ENCODE data around the gene RAD51AP1.
A peak's percentile ranks its signal among the peaks of the same experiment; 100 is the strongest.
"Not testable (repeated sequence)": the region's sequence is repeated elsewhere in the genome, so short reads cannot be mapped to it uniquely, and the experiment has no call there.

Gene RAD51AP1

GRCh38 chr12:4505376-4505986 is 33.2 kb upstream of the RAD51AP1 start:
- no peak overlapping the region for H3K4me3 ChIP-seq (ENCODE audit: low read depth, low read length)

GRCh38 chr12:4506430-4506829 is 32.3 kb upstream of the RAD51AP1 start:
- no peak for DNase-seq (ENCODE audit: low read depth)
- H3K4me3 ChIP-seq (ENCODE audit: low read depth, low read length), result no peak overlapping the region
- TF ChIP-seq, protein P1, sequence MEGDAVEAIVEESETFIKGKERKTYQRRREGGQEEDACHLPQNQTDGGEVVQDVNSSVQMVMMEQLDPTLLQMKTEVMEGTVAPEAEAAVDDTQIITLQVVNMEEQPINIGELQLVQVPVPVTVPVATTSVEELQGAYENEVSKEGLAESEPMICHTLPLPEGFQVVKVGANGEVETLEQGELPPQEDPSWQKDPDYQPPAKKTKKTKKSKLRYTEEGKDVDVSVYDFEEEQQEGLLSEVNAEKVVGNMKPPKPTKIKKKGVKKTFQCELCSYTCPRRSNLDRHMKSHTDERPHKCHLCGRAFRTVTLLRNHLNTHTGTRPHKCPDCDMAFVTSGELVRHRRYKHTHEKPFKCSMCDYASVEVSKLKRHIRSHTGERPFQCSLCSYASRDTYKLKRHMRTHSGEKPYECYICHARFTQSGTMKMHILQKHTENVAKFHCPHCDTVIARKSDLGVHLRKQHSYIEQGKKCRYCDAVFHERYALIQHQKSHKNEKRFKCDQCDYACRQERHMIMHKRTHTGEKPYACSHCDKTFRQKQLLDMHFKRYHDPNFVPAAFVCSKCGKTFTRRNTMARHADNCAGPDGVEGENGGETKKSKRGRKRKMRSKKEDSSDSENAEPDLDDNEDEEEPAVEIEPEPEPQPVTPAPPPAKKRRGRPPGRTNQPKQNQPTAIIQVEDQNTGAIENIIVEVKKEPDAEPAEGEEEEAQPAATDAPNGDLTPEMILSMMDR (IDR thresholded peaks at IDR 0.05; ENCODE audit: low read depth, low read length), result no peak
- no peak for TF ChIP-seq POLR2A (IDR thresholded peaks at IDR 0.05; ENCODE audit: extremely low read depth, insufficient read length)
- TF ChIP-seq MAX (IDR thresholded peaks at IDR 0.05; ENCODE audit: low read depth, low read length), result no peak

More at GRCh38 chr12:4505376-4505986, 33.2 kb upstream of the RAD51AP1 start:
- peak; percentile 5 for DNase-seq (ENCODE audit: low read depth)
- TF ChIP-seq MAX (IDR thresholded peaks at IDR 0.05; ENCODE audit: low read depth, low read length), result no peak
- TF ChIP-seq, protein P1 (IDR thresholded peaks at IDR 0.05; ENCODE audit: low read depth, low read length), result no peak
- TF ChIP-seq POLR2A (IDR thresholded peaks at IDR 0.05; ENCODE audit: extremely low read depth, insufficient read length), result no peak
- TF ChIP-seq MYC (IDR thresholded peaks at IDR 0.05; ENCODE audit: low read depth, low read length), result no peak

- DNase-seq (ENCODE audit: low read depth), result peak; percentile 67
- TF ChIP-seq MYC (IDR thresholded peaks at IDR 0.05; ENCODE audit: low read depth, low read length) (no peak), MAX (IDR thresholded peaks at IDR 0.05; ENCODE audit: low read depth, low read length) (no peak), POLR2A (IDR thresholded peaks at IDR 0.05; ENCODE audit: extremely low read depth, insufficient read length) (no peak)
- TF ChIP-seq, protein P1 (IDR thresholded peaks at IDR 0.05; ENCODE audit: low read depth, low read length), result no peak
- no peak overlapping the region for H3K4me3 ChIP-seq (ENCODE audit: low read depth, low read length)
Measured at GRCh38 chr12:4506870-4507269, 31.8 kb upstream of the RAD51AP1 start.

- not testable (repeated sequence) for DNase-seq (ENCODE audit: low read depth); H3K4me3 ChIP-seq (ENCODE audit: low read depth, low read length)
Measured at GRCh38 chr12:4508503-4508902, 30.2 kb upstream of the RAD51AP1 start.

GRCh38 chr12:4509269-4509668 is 29.4 kb upstream of the RAD51AP1 start:
- not testable (repeated sequence) for DNase-seq (ENCODE audit: low read depth); H3K4me3 ChIP-seq (ENCODE audit: low read depth, low read length)

- TF ChIP-seq POLR2A (IDR thresholded peaks at IDR 0.05; ENCODE audit: extremely low read depth, insufficient read length) (no peak), MYC (IDR thresholded peaks at IDR 0.05; ENCODE audit: low read depth, low read length) (no peak), MAX (IDR thresholded peaks at IDR 0.05; ENCODE audit: low read depth, low read length) (no peak)
- TF ChIP-seq, protein P1 (IDR thresholded peaks at IDR 0.05; ENCODE audit: low read depth, low read length), result no peak
- H3K4me3 ChIP-seq (ENCODE audit: low read depth, low read length), result no peak overlapping the region
- no peak for DNase-seq (ENCODE audit: low read depth)
Measured at GRCh38 chr12:4518106-4518728, 20.5 kb upstream of the RAD51AP1 start.

- not testable (repeated sequence) for H3K4me3 ChIP-seq (ENCODE audit: low read depth, low read length); DNase-seq (ENCODE audit: low read depth)
Measured at GRCh38 chr12:4523443-4523842, 15.2 kb upstream of the RAD51AP1 start.

Data from NB4 (cell line).